Sigmoid colon (tissue), 3 donors: ENCODE data around the gene SND1.

Experiments used
- CTCF ChIP-seq, 4 experiments: fragments of 450-650 bp in 3 of 4; fragments of 200-600 bp in 1 of 4; IDR thresholded peaks; one replicate each; pipeline ENCODE4 v1.5.1; 2016 to 2019; ENCODE audit warnings: antibody characterized with exemption in 4 of 4, mild to moderate bottlenecking in 3 of 4, moderate library complexity in 2 of 4
- POLR2A ChIP-seq, 2 donors: fragments of 450-650 bp; IDR thresholded peaks; one replicate each; pipeline ENCODE4 v1.6.1; 2016; ENCODE audit warnings: antibody characterized with exemption in 2 of 2, mild to moderate bottlenecking in 2 of 2, moderate library complexity in 2 of 2

- TF ChIP-seq POLR2A (IDR thresholded peaks at IDR 0.05) (no peak), CTCF (IDR thresholded peaks at IDR 0.05) (peak in 1 of 4 experiments; percentile 20)
Measured at GRCh38 chr7:127792528-127793342, 140.7 kb downstream of the SND1 start.
